Measurements from ENCODE around the gene BCS1L.

Gene BCS1L

DNA sequence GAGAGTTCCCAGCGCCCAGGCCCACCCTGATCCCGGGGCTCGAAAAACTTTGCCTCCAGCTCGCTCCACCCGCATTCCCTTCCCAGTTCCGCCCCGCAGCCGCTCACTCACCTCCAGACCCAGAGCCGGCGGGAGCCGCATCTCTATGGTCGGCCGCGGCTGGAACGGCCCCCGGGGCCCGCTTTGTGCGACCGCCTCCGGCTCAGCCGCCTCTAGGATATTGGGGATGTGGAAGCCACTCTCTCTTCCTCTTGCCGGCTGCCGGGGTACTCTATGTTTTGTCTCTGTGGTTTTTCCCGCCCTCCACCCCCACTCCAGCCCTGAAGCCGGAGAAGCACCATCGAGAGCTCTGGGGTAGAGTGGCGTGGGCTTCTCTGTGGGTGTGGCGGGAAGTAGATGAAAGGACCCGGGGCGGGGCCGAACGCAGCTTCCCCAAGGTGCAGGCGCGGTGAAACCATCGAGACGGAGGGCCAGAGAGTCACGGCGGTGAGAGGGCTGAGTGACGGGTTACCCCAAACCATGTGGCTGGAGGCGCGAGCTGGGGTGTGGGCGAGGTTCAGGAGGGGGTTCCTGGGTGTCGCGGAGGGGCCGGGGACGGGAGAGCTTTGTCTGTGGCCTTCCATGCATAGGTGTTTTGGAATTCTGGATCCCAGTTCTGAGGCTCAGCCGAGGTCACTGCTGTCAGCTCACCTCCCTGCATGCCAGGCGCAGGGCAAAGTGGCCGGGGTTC, at the start of gene BCS1L, which contains the start of gene ZNF142:
Gene BCS1L (plus strand): TSS at position 426 of the 730 bp plus-strand sequence. CDS start 1,305 bp downstream, outside the sequence.
Gene ZNF142 (minus strand): TSS at position 366 of the 730 bp plus-strand sequence. CDS start 3,194 bp downstream, outside the sequence.
- DNase-seq (ENCODE audit: low spot score) = peak; percentile 93
- FAIRE-seq = no peak

- no peak for DNase-seq (ENCODE audit: low spot score)
- no peak for FAIRE-seq
Measured at GRCh38 chr2:218615868-218616315, 43.6 kb upstream of the BCS1L start.

DNA sequence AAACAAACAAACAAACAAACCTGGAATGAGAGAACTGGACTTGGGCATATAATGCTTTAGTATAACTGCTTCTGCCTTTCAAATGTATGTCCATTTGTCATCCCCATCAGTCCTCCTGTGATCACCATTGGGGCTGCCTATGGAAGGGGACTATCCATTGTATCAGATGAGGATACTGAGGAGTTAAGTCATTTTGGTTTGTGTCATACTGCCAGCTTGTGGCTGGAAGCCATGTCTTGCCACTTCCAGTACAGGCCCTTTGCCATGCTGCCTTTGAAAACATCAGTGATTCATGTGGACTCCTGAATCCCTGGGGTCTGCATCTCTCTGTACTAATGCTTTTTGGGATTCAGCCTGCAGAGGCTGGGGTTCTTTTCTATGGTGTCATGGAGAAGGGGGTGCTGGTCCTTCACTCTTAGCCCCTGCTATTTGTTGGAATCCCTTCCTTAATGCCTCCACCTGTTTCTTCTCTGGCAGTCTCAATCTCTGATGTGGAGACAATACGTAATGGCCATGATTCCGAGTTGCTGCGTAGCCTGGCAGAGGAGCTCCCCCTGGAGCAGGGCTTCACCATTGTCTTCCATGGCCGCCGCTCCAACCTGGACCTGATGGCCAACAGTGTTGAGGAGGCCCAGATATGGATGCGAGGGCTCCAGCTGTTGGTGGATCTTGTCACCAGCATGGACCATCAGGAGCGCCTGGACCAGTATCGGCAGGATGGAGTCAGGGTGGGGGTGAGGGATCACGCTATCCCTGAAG, 41.2 kb upstream of the BCS1L start:
- DNase-seq (ENCODE audit: low spot score) = no peak

DNA sequence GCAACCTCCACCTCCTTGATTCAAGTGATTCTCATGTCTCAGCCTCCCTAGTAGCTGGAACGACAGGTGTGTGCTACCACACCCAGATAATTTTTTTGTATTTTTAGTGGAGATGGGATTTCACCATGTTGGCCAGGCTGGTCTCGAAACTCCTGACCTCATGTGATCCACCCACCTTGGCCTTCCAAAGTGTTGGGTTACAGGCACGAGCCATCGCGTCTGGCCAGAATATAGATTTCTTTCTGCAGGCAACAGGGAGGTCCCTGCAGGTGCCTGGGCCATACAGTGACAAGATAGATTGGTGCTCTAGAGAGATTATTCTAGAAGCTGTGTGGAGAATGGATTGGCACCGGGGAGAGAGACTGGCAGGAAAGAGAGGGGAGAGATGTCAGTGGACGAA, 38.5 kb upstream of the BCS1L start:
- no peak for DNase-seq (ENCODE audit: low spot score)
- no peak for FAIRE-seq

More for the DNA sequence above, 41.2 kb upstream of the BCS1L start:
- FAIRE-seq = no peak

DNA sequence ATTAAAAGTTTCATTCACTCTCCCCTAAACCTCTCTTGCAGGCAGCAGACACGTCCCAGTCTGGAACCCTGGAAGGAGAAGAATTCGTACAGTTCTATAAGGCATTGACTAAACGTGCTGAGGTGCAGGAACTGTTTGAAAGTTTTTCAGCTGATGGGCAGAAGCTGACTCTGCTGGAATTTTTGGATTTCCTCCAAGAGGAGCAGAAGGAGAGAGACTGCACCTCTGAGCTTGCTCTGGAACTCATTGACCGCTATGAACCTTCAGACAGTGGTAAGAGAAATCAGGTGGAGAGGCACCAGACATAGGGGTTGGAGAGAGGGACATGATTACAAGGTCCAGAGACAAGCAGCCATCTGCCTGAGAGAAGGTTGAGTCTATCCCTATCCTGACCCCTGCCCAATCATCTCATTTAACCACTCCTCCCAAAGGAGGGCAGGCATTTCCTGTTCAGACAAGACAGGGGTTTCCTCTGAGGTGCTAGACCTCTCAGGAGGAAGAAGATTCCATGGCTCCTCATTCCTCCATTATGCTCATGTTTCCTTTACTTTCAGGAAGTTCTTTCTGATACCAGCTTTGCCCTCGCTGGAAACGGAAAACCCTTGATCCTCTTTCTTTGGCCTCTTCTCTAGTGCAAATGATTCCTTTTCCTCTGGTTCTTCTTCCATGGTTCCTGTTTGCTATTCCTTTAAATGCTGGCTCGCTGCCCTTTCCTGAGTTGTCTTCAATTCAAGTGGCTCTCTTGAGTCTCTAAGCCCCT, 36.7 kb upstream of the BCS1L start:
- DNase-seq (ENCODE audit: low spot score) (no peak), FAIRE-seq (no peak)

DNA sequence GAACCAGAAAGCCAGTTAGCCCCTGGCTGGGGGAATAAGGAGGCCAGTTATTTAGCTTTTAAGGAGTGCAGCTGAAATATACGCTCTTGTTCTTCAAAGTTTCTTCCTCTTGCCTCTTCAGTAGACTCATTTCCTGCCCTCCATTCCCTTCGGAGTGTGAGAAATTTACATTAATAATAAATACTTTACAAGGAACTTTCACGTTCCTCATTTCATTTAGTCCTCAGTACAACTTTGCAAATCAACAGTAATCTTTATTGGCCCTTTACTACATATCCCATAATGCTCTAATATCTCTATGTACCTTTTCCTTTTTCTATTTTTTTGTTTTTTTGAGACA, 36.1 kb upstream of the BCS1L start:
- FAIRE-seq (no peak), DNase-seq (ENCODE audit: low spot score) (no peak)

GRCh38 chr2:218626369-218626768, 33.1 kb upstream of the BCS1L start:
- FAIRE-seq = no peak
- DNase-seq (ENCODE audit: low spot score) = no peak

DNA sequence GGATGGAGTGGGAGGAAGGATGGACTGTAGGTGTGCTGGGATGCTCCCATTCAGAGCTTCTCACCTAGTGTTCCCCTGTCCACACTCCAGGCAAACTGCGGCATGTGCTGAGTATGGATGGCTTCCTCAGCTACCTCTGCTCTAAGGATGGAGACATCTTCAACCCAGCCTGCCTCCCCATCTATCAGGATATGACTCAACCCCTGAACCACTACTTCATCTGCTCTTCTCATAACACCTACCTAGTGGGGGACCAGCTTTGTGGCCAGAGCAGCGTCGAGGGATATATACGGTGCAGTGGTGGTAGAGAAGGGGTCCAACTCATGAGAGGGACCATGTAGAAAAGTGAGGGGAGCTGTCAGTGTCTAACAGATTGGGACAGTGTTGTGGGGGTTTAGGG, 31.5 kb upstream of the BCS1L start:
- DNase-seq (ENCODE audit: low spot score) (no peak), FAIRE-seq (no peak)

DNA sequence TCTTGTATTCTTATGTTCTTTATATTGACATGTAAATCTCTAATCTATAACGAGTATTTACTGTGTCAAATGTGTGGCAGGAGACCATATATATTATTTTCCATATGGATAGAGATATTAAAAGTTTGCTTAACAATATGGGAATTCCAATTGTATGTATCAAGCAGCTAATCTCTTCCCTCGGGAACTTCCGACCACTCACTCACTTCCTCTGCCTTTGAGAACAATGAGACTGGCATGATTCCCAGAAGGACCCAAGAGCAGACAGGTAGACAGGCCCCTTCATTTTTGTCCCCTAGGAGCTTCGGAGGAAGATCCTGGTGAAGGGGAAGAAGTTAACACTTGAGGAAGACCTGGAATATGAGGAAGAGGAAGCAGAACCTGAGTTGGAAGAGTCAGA, 27.6 kb upstream of the BCS1L start:
- no peak for DNase-seq (ENCODE audit: low spot score)
- no peak for FAIRE-seq

DNA sequence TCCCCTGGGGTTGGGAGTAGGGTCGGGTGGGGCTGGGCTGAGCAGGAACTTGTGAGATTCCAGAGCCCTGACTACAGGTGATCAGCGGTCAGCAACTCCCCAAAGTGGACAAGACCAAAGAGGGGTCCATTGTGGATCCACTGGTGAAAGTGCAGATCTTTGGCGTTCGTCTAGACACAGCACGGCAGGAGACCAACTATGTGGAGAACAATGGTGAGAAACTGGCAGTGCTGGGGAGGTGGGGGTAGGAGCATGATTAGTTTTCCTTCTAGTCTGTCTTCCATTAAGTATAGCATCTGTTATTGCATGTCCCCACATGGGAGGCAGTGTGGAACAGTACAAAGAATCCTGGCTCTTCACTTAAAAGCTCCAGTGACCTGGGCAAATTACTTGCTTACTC, 23.8 kb upstream of the BCS1L start:
- no peak for FAIRE-seq
- no peak for DNase-seq (ENCODE audit: low spot score)

GRCh38 chr2:218638372-218638771, 21.1 kb upstream of the BCS1L start:
- no peak for FAIRE-seq
- DNase-seq (ENCODE audit: low spot score) = no peak

- DNase-seq (ENCODE audit: low spot score) = no peak
Measured at GRCh38 chr2:218642121-218642656, 17.3 kb upstream of the BCS1L start.

GRCh38 chr2:218642786-218643185, 16.7 kb upstream of the BCS1L start:
- no peak for DNase-seq (ENCODE audit: low spot score)
- no peak for FAIRE-seq

More at GRCh38 chr2:218642121-218642656, 17.3 kb upstream of the BCS1L start:
- FAIRE-seq = no peak

DNA sequence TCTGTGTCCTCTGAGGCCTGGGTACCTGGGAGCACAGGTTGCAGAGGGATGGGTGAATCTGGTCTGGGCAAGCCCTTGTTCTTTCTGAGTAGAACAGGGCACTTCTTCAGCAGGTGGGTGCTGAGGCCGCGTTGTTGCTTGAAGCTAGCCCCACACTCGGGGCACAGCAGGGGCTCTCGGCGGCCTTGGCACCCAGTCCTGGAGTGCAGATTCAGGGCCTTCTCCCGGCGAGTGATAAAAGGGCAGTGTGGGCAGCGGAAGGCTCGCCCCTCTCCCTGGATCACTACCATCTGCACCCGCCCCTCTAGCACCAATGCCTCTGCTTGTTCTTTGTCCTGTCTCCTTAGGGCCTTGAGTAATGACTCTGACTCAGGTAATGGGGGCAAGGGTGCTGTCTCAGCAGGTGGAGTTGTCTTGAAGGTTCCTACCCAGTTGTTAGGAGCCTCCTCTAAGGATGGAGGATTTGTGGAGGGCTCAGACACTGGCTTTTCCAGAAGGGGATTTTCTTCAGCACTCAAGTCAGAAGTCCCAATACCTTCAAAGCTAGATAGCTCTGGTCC, 15.7 kb upstream of the BCS1L start:
- FAIRE-seq = no peak

DNA sequence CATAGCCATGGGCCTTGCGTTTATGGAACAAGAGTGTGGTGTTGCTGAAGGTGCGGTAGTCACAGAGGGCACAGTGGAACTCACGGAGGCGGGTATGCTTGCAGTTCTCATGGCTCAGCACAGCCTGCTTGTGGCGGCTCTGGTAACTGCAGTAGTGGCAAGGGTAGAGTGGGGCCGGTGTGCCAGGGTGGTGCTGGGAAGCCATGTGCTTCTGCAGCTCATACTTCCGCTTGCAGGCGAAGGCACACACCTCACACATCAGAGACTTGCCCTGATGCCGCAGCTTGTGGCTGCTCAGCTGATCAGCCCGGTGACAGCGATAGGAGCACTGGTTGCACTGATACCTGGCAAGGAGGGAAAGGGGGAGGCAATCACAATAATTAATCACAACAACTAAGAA, 14.8 kb upstream of the BCS1L start:
- no peak for FAIRE-seq

More for the DNA sequence above, 15.7 kb upstream of the BCS1L start:
- DNase-seq (ENCODE audit: low spot score) = no peak

DNA sequence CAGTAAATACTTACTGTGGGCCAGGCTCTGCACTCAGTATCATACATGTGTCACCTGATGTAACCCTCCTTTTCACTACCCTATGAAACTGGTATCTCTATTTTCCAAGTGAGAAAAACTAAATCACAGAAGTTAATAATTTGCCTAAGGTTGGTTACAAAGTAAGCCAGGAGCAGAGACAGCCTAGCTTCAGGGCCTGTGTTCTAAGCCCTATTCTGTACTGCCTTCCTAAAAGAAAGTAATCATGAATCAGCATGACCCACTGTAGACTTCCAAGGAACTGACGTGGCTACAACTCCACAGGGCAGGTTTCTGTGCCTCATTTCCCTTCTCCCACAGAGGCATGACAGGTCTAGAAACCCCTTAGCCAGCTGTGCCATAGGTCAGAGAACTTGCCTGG, 14.4 kb upstream of the BCS1L start:
- no peak for DNase-seq (ENCODE audit: low spot score)
- FAIRE-seq = no peak

More for the DNA sequence above, 14.8 kb upstream of the BCS1L start:
- DNase-seq (ENCODE audit: low spot score) = no peak

- FAIRE-seq (peak; percentile 74), DNase-seq (ENCODE audit: low spot score) (peak; percentile 63)
Measured at GRCh38 chr2:218648088-218648786, 11.2 kb upstream of the BCS1L start.

DNA sequence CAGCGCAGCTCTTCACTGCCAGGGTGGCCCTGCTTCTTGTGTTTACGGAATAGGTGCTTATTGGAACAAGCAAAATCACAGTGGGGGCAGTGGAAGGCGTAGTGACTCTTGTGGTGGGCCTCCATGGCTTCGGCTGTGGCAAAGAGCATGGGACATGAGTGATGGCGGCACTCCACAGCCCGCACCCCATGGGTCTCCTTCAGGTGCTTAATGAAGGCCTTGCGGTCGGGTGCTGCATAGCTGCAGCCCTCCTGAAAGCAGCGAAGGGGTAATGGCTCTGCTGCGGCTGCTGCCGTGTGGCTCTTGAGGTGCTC, 10.7 kb upstream of the BCS1L start:
- no peak for FAIRE-seq
- DNase-seq (ENCODE audit: low spot score) = no peak

- DNase-seq (ENCODE audit: low spot score) = no peak
- no peak for FAIRE-seq
Measured at GRCh38 chr2:218655751-218656150, 3.7 kb upstream of the BCS1L start.

DNA sequence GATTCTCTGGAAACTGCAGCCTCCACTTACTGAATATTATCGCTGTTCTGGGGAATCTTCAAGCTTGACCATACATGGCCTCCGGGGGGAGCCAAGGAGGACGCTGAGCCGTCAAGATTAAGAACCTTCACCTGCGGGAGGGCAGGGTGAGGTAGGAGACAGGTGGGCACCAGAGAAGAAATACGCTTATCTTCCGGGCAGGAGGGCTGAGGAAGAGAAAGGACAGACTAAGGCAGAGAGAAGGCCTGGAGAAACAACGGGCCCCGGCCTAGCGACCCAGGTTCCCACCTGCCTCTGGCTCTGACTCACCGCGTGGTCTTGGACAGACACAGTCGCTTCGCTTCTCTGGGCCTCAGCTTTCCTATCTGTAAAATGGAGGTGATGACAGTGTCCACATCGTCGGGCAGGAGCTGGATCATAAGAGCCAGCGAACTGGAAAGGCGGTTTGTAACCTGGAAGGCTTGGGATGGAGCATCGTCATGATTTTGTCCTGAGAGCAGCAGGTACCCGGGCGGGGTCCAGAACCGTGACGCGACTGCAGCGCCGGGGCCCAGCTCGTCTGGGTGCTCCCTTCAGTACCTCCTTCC, 719 bp upstream of the BCS1L start:
- FAIRE-seq (no peak), DNase-seq (ENCODE audit: low spot score) (peak; percentile 75)

Data from urothelium cell line (cell line).